T-helper 2 cell treated with Interferon-gamma antibody and Interleukin-4, amounts not matched to agents 100 ng/mL and 5 ng/mL, for 36 hours (primary cell): Measurements from ENCODE around the gene ATP11A. TPM values are rescaled to one million over a fixed set of nuclear protein-coding genes. Genes with fewer than 3 reads are reported as not detected.
"Not testable (repeated sequence)": the region's sequence is repeated elsewhere in the genome, so short reads cannot be mapped to it uniquely, and the experiment has no call there.

Experiments
- intact Hi-C: fragments of 100-400 bp; cut with micrococcal nuclease; formaldehyde crosslinking; loops from one replicate; pipeline ENCODE4 v1.15.1; 2023
- total RNA-seq: library from RNA; stranded (reverse); gene quantifications from 2 replicates; pipeline ENCODE4 v1.2.3, GENCODE V29; 2022

Gene ATP11A
- total RNA-seq, 1 donor from 2014 or later: 64.2 TPM

- intact Hi-C loops: not testable (repeated sequence)
Measured at GRCh38 chr13:112709316-112709715, 19.5 kb downstream of the ATP11A start.

- intact Hi-C loops: no loop called here
Measured at GRCh38 chr13:112709825-112710783, 20.3 kb downstream of the ATP11A start.

GRCh38 chr13:112710855-112711527, 21.2 kb downstream of the ATP11A start:
- intact Hi-C loops: no loop called here

GRCh38 chr13:112711528-112712265, 21.9 kb downstream of the ATP11A start:
- intact Hi-C loops: no loop called here

DNA sequence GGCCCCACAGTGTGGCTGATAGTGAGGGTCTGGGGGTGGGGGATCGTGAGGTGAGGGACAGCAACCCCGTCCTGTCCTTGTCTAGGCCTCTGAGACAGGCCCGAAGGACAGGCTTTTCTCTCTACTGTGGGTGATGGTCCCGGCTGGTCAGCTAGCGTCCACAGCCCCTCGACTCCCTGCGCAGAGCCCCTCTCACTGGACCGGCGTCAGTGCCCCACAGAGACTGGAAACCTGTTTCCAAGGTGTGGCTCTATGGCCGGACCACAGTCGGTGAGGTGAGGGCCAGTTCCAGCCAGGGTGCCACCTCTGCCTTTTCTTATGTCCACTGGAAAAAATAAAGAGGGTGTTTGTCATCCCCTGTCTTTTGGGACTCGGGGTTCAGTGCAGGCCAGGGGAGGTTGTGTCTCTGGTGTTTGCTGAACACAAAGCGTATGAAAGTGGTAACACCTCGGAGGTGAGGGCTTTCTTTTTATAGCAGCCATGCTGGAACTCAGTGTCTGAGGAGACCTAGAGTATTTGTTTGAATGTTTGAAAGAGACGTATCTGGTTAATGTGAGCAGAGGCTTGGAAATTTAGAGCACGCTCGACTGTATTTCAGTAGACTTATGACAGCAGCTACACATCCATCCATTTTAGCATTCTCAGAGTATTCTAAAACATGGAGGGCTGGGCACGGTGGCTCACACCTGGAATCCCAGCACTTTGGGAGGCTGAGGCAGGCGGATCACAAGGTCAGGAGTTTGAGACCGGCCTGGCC, 22.8 kb downstream of the ATP11A start:
- intact Hi-C loops: no loop called here

DNA sequence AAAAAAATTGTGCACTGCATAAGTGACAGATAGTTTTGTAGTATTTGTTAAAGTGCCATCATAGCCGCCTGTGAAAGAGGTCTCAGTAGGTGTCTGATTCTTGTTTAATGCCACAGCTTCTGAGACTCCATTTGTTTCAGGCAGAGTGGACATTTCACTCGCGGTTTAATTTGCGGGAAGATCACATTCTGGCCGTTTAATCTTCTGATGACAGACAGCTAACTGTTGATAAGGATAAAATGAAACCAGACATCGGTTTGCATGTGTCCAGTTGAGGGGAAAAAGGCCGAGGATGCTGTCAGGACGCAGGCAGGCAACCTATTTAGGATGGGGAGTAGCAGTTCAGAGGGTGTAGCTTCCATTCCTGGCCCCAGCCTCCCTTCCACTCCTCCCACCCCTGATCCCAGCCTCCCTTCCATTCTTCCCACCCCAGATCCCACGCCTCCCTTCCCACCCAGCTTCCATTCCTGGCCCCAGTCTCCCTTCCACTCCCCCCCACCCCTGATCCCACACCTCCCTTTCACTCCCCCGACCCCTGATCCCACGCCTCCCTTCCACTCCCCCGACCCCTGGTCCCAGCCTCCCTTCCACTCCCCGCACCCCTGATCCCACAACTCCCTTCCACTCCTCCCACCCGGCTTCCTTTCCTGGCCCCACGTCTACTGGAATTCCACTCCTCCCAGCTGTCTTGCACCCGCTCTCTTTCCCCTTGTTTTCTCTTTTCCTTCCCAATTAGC, 23.8 kb downstream of the ATP11A start:
- intact Hi-C loops: no loop called here

DNA sequence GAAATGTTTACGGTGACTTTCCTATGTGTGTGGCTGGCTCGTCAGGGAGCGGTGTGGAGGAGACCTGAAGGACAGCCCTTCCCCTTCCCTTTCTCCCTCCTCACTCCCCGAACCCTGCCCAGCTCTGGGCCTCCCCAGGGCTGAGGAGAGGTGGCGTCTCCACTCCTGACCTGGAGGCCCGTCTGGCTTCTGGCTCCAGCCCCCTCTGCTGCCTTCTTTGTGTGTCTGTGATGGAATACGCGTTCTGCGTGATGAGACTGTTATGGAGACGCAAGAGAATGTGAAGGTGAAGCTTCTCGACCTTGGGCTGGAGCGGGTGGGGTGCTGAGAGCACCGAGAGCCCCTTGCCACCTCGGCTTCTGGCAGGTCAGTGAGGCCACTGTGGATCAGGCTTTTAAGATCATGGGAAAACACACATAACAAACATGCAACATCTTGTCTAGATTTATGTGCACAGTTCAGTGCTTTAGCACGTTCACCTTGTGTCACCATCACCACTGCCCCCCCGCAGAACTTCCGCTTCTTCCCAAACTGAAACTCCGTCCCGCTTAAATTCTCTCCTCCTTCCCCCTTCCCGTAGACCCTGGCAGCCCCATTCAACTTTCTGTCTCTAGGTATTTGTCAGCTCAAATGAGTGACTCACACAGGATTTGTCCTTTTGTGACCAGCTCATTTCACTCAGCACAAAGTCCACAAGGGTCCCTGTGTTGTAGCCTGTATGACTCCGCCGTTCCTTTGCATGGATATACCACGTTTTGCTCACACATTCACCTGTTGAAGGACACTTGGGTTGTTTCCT, 24.7 kb downstream of the ATP11A start:
- intact Hi-C loops: no loop called here

DNA sequence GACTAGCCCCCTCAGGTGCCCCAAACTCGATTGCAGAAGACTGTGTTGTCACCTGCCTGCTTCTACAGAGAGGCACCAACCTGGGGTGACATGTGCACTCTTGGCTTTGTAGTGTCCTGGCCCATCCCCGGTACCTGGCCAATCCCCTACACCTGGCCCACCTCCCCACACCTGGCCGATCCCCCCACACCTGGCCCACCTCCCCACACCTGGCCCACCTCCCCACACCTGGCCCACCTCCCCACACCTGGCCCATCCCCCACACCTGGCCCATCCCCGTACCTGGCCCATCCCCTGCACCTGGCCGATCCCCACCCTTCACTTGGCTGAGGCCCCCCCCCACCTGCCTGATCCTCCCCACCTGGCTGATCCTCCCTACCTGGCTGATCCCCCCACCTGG, 25.4 kb downstream of the ATP11A start:
- intact Hi-C loops: no loop called here

DNA sequence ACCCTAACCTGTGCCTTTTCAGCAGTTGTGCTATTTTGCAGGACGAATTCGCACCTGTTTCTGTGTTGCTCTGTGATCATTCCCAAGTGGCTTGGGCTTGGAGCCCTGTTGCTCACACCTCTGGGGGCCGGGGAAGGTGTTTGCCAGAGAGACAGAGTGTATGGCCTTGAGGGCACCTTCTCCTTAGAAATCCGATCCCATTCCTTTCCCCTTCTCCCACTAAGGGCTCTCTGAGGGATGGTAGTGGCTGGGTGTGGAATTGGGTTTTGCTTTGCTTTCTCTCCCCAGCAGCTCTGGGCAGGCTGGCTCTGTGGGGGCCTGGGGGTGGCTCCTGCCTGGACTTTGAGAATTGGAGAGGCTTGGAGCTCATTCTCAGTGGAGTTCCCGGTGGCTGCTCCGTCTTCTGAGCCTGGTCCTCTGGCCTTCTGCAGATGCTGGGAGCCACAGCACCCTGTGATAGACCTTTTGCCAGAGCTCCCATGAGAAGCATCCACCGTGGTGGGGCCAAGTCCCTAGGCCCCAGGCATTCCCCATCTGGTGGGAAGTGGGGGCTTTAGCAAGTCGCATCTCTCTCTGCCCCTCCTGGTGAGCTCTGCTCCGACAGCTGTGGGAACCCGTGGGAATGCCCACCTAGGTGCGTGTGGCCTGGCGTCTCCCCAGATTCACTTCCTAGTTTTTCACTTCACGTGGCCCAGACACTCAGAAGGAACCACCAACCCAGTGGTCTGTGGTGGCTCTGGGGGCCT, 26.1 kb downstream of the ATP11A start:
- intact Hi-C loops: no loop called here

- intact Hi-C loops: no loop called here
Measured at GRCh38 chr13:112716461-112716820, 26.6 kb downstream of the ATP11A start.

DNA sequence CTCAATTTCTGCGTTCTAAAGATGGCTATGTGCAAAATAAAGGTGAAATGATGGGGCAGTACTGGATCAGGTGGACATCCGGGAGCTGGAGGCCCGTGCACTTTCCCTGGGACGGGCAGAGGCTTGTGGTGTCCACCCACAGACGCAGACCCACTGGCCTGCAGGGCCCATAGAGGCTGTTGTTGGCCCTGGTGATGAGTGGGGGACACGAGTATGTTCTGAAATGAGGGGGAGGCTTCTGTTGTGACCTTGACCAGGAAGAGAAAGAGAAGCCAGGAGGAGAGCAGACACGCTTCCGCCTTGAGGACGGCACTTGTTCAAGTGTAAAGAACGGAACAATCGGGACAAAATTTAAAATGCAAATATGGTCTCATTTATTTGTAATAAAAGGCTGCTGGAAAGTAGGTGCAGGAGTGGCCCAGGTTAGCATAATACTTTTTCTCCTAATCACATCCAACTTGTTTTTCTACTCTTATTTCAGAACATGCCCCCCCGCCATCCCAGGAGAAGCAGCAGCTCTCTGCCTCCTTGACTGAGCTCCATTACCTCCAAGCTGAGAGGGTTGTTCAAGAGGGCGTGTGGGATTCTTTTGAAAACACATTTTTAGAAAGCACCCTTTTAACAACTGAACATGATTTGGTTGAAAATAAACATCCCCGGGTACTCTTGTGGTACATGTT, 27.1 kb downstream of the ATP11A start:
- intact Hi-C loops: no loop called here

GRCh38 chr13:112718318-112718717, 28.5 kb downstream of the ATP11A start:
- intact Hi-C loops: no loop called here

DNA sequence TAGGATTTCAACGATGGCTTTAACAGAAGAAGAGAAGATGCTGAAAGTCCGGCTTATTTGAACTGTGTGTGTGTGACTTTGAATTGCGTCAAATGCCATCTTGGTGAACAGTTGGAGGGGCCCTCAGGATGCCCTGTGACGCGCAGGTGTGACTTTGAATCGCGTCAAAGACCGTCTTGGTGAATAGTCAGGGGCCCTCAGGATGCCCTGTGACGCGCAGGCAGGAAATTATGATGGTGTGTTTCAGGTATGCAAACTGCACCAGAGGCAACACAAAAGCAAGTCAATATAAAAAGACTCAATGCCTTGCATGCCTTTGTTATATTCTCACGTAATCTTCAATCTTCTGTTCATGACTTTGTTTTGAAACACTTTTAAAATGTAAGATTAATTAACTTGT, 29.2 kb downstream of the ATP11A start:
- intact Hi-C loops: no loop called here

DNA sequence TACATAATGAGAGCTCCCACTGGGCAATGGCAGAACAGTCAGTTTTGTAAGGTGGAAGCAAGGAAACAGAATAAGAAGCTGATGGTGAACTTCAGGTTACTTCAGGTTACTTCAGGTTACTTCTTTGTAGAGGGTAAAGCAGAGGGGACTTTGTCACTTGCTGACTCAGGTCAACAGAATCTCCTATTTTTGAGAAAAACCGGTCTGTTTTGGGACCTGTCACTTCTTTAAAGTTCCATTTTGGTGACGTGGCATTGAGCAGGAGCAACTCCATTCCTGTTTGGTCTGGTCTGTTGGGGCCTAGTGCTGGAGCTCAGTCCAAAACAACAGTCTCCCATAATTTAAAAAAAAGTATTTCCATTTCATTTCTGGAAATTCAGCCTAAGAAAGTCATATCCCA, 29.7 kb downstream of the ATP11A start:
- intact Hi-C loops: no loop called here

GRCh38 chr13:112720251-112720650, 30.4 kb downstream of the ATP11A start:
- intact Hi-C loops: no loop called here

DNA sequence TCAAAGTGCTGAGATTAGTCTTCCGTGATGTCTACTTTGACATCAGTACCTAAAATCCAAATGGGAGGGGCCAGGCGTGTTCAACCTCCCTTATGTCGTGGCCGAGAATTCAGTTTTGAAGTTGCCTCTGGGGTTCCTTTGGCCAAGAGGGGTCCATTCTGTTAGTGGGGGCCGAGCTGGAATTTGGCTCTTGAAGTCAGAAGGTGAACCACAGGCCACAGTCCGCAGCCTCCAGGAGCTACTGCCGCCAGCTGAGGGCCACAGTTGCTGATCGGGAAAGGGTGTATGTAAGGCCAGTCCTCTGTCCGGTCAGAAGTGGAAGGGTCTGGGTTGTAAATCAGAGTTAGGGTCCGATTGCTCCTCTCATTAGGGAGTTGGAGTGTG, 31.0 kb downstream of the ATP11A start:
- intact Hi-C loops: no loop called here

- intact Hi-C loops: no loop called here
Measured at GRCh38 chr13:112721198-112722104, 31.6 kb downstream of the ATP11A start.
